Measurements from ENCODE around the gene NINL.
"Not testable (repeated sequence)": the region's sequence is repeated elsewhere in the genome, so short reads cannot be mapped to it uniquely, and the experiment has no call there.

- not testable (repeated sequence) for TF ChIP-seq CTCF, POLR2A (IDR thresholded peaks at IDR 0.05)
These were observed 45.3 kb upstream of the NINL start for GRCh38 chr20:25630615-25631014.

Measured in right lobe of liver (tissue), 4 donors.